SJCRH30 (cell line): Measurements from ENCODE around the gene LLCFC1. TPM values are rescaled to one million over a fixed set of nuclear protein-coding genes. Genes with fewer than 3 reads are reported as not detected.

ENCODE experiments used
- DNase-seq, 2 experiments: peaks; one replicate each; pipeline ENCODE4 v3.0.0-alpha.2; 2015 to 2020
- H3K27ac ChIP-seq: fragments of 250-450 bp; sonication (Bioruptor Pico); 2 replicates; pipeline ENCODE4 v1.5.1; 2020; ENCODE audit warnings: mild to moderate bottlenecking, moderate library complexity
- H3K27me3 ChIP-seq: fragments of 250-450 bp; sonication (Bioruptor Pico); 2 replicates; pipeline ENCODE4 v1.5.1; 2020; ENCODE audit warnings: mild to moderate bottlenecking, moderate library complexity
- H3K36me3 ChIP-seq: fragments of 250-450 bp; sonication (Bioruptor Pico); 2 replicates; pipeline ENCODE4 v1.5.1; 2020; ENCODE audit warnings: mild to moderate bottlenecking, moderate library complexity
- H3K4me1 ChIP-seq: fragments of 250-450 bp; sonication (Bioruptor Pico); 2 replicates; pipeline ENCODE4 v1.5.1; 2020; ENCODE audit warnings: mild to moderate bottlenecking, moderate library complexity
- H3K4me3 ChIP-seq: fragments of 250-450 bp; sonication (Bioruptor Pico); 2 replicates; pipeline ENCODE4 v1.5.1; 2020; ENCODE audit warnings: mild to moderate bottlenecking, moderate library complexity
- H3K9me3 ChIP-seq: fragments of 250-450 bp; sonication (Bioruptor Pico); replicated peaks from 2 replicates; pipeline ENCODE4 v1.5.1; 2020; ENCODE audit warnings: mild to moderate bottlenecking, moderate library complexity
- total RNA-seq: library from RNA; depleted of rRNA; stranded (reverse); fragments of >200 nt; shearing (Covaris generic); gene quantifications from 2 replicates; pipeline ENCODE4 v1.2.3, GENCODE V29; 2014; rRNA removed

LLCFC1 gene
- total RNA-seq = not detected in 2 replicates

GRCh38 chr7:142939226-142939910 is at the start of gene LLCFC1:
Gene LLCFC1, plus strand, starts transcription at chr7:142939484. Its CDS starts 138 bp downstream, at chr7:142939622.
- no peaks in the 10 kb centered on the region for H3K4me1 ChIP-seq
- no peaks in the 10 kb centered on the region for H3K9me3 ChIP-seq
- H3K27ac ChIP-seq = no peak within 1 kb of the TSS
- no peak within 1 kb of the TSS for H3K4me3 ChIP-seq
- H3K27me3 ChIP-seq = peaks cover 25% of the 10 kb centered on the region
- DNase-seq = no peak
- no peaks in the 10 kb centered on the region for H3K36me3 ChIP-seq

GRCh38 chr7:142889816-142890215 is 49.5 kb upstream of the LLCFC1 start:
- H3K4me3 ChIP-seq = no peak overlapping the region
- no peak for DNase-seq
- no peaks in the 10 kb centered on the region for H3K9me3 ChIP-seq
- H3K4me1 ChIP-seq = no peaks in the 10 kb centered on the region
- H3K27me3 ChIP-seq = no peaks in the 10 kb centered on the region; the same call in 1 of the 2 replicates
- H3K27ac ChIP-seq = no peak overlapping the region
- H3K36me3 ChIP-seq = no peaks in the 10 kb centered on the region

- no peak overlapping the region for H3K4me3 ChIP-seq
- no peaks in the 10 kb centered on the region for H3K9me3 ChIP-seq
- no peaks in the 10 kb centered on the region for H3K4me1 ChIP-seq
- H3K27ac ChIP-seq = no peak overlapping the region
- H3K27me3 ChIP-seq = no peaks in the 10 kb centered on the region; the same call in 1 of the 2 replicates
- H3K36me3 ChIP-seq = no peaks in the 10 kb centered on the region
- no peak for DNase-seq
Observed at GRCh38 chr7:142890874-142891485, 48.3 kb upstream of the LLCFC1 start.

GRCh38 chr7:142891490-142892082 is 47.7 kb upstream of the LLCFC1 start:
- Histone ChIP-seq H3K4me3 (no peak overlapping the region), H3K4me1 (no peaks in the 10 kb centered on the region), H3K9me3 (no peaks in the 10 kb centered on the region), H3K36me3 (no peaks in the 10 kb centered on the region), H3K27ac (no peak overlapping the region), H3K27me3 (peaks cover 3% of the 10 kb centered on the region; the same call in 1 of the 2 replicates)
- DNase-seq = no peak

- Histone ChIP-seq H3K27me3 (peaks cover 3% of the 10 kb centered on the region; the same call in 1 of the 2 replicates), H3K36me3 (no peaks in the 10 kb centered on the region), H3K9me3 (no peaks in the 10 kb centered on the region), H3K4me1 (no peaks in the 10 kb centered on the region), H3K27ac (no peak overlapping the region), H3K4me3 (no peak overlapping the region)
- DNase-seq = no peak
Observed at GRCh38 chr7:142892951-142893350, 46.3 kb upstream of the LLCFC1 start.

GRCh38 chr7:142894112-142894984 is 44.9 kb upstream of the LLCFC1 start:
- peaks cover 3% of the 10 kb centered on the region; the same call in 1 of the 2 replicates for H3K27me3 ChIP-seq
- no peak for DNase-seq
- H3K27ac ChIP-seq = no peak overlapping the region
- no peaks in the 10 kb centered on the region for H3K4me1 ChIP-seq
- H3K4me3 ChIP-seq = no peak overlapping the region
- no peaks in the 10 kb centered on the region for H3K9me3 ChIP-seq
- no peaks in the 10 kb centered on the region for H3K36me3 ChIP-seq

GRCh38 chr7:142894985-142895593 is 44.2 kb upstream of the LLCFC1 start:
- H3K36me3 ChIP-seq = no peaks in the 10 kb centered on the region
- H3K9me3 ChIP-seq = no peaks in the 10 kb centered on the region
- H3K27ac ChIP-seq = no peak overlapping the region
- peaks cover 3% of the 10 kb centered on the region; the same call in 1 of the 2 replicates for H3K27me3 ChIP-seq
- no peaks in the 10 kb centered on the region for H3K4me1 ChIP-seq
- no peak for DNase-seq
- H3K4me3 ChIP-seq = no peak overlapping the region

- no peak for DNase-seq
- H3K9me3 ChIP-seq = no peaks in the 10 kb centered on the region
- H3K4me1 ChIP-seq = no peaks in the 10 kb centered on the region
- H3K36me3 ChIP-seq = no peaks in the 10 kb centered on the region
- no peak overlapping the region for H3K27ac ChIP-seq
- peaks cover 3% of the 10 kb centered on the region; the same call in 1 of the 2 replicates for H3K27me3 ChIP-seq
- H3K4me3 ChIP-seq = no peak overlapping the region
Observed at GRCh38 chr7:142896151-142896550, 43.1 kb upstream of the LLCFC1 start.

- H3K4me1 ChIP-seq = no peaks in the 10 kb centered on the region
- H3K36me3 ChIP-seq = no peaks in the 10 kb centered on the region
- DNase-seq = no peak
- H3K27me3 ChIP-seq = peaks cover 3% of the 10 kb centered on the region; the same call in 1 of the 2 replicates
- H3K9me3 ChIP-seq = no peaks in the 10 kb centered on the region
- no peak overlapping the region for H3K4me3 ChIP-seq
- H3K27ac ChIP-seq = no peak overlapping the region
Observed at GRCh38 chr7:142896741-142897379, 42.4 kb upstream of the LLCFC1 start.

- peaks cover 3% of the 10 kb centered on the region; the same call in 1 of the 2 replicates for H3K27me3 ChIP-seq
- no peaks in the 10 kb centered on the region for H3K9me3 ChIP-seq
- no peak overlapping the region for H3K27ac ChIP-seq
- no peaks in the 10 kb centered on the region for H3K4me1 ChIP-seq
- no peak for DNase-seq
- no peaks in the 10 kb centered on the region for H3K36me3 ChIP-seq
- no peak overlapping the region for H3K4me3 ChIP-seq
Observed at GRCh38 chr7:142897691-142898090, 41.6 kb upstream of the LLCFC1 start.

- no peak for DNase-seq
- H3K4me1 ChIP-seq = no peaks in the 10 kb centered on the region
- no peak overlapping the region for H3K27ac ChIP-seq
- no peaks in the 10 kb centered on the region for H3K36me3 ChIP-seq
- H3K4me3 ChIP-seq = no peak overlapping the region
- H3K27me3 ChIP-seq = peaks cover 3% of the 10 kb centered on the region; the same call in 1 of the 2 replicates
- no peaks in the 10 kb centered on the region for H3K9me3 ChIP-seq
Observed at GRCh38 chr7:142898377-142899170, 40.7 kb upstream of the LLCFC1 start.

GRCh38 chr7:142899661-142900060 is 39.6 kb upstream of the LLCFC1 start:
- DNase-seq = no peak
- Histone ChIP-seq H3K4me1 (no peaks in the 10 kb centered on the region), H3K4me3 (no peak overlapping the region), H3K27ac (no peak overlapping the region), H3K9me3 (no peaks in the 10 kb centered on the region), H3K27me3 (peaks cover 3% of the 10 kb centered on the region; the same call in 1 of the 2 replicates), H3K36me3 (no peaks in the 10 kb centered on the region)
